GM23338 (cell line): ENCODE results near the gene TKFC.

Source experiments
- CTCF ChIP-seq, 2 experiments: fragments of 200-600 bp in 1 of 2; sonication (generic) in 1 of 2; conservative IDR thresholded peaks; 2 replicates each; pipeline versions ENCODE4 v1.5.1 to v1.6.1; 2016 to 2017; ENCODE audit warnings: antibody characterized with exemption in 2 of 2, low read depth in 2 of 2, mild to moderate bottlenecking in 2 of 2, moderate library complexity in 1 of 2
- EZH2 ChIP-seq: fragments of 200-600 bp; sonication (generic); IDR thresholded peaks from one replicate; pipeline ENCODE4 v1.8.0; 2017; ENCODE audit warnings: antibody characterized with exemption, mild to moderate bottlenecking, low read depth; ENCODE audit not compliant: unreplicated experiment
- STAT1 ChIP-seq: IDR thresholded peaks from one replicate; pipeline ENCODE4 v1.6.1; 2016; ENCODE audit warnings: antibody characterized with exemption; ENCODE audit not compliant: unreplicated experiment

GRCh38 chr11:61390161-61390560 lies 57.1 kb downstream of the TKFC start:
- TF ChIP-seq CTCF (conservative IDR thresholded peaks at IDR 0.05; ENCODE audit: low read depth in 2 of 2) (no peak), EZH2 (no peak), STAT1 (no peak)
